Measurements from ENCODE around the gene RHO. TPM values are rescaled to one million over a fixed set of nuclear protein-coding genes. Genes with fewer than 3 reads are reported as not detected.

The RHO gene
- total RNA-seq, 2 donors from 2014 or later: not detected

- Histone ChIP-seq H3K9ac (ENCODE audit: low read depth in 2 of 2, low read length in 2 of 2) (no peak overlapping the region), H3K27me3 (no peaks in the 10 kb centered on the region), H3K36me3 (no peaks in the 10 kb centered on the region), H3K4me3 (no peak overlapping the region), H3K27ac (no peak overlapping the region), H3K4me1 (no peaks in the 10 kb centered on the region), H3K9me3 (no peaks in the 10 kb centered on the region)
- DNase-seq: no peak
- TF ChIP-seq CTCF (IDR thresholded peaks at IDR 0.05): no peak
- intact Hi-C loops (cut with DNase I): no loop called here
Measured at GRCh38 chr3:129529436-129530210, 1.2 kb downstream of the RHO start.

DNA sequence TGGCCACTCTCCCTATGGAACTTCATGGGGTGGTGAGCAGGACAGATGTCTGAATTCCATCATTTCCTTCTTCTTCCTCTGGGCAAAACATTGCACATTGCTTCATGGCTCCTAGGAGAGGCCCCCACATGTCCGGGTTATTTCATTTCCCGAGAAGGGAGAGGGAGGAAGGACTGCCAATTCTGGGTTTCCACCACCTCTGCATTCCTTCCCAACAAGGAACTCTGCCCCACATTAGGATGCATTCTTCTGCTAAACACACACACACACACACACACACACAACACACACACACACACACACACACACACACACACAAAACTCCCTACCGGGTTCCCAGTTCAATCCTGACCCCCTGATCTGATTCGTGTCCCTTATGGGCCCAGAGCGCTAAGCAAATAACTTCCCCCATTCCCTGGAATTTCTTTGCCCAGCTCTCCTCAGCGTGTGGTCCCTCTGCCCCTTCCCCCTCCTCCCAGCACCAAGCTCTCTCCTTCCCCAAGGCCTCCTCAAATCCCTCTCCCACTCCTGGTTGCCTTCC, 1.9 kb downstream of the RHO start:
- H3K9ac ChIP-seq (ENCODE audit: low read depth in 2 of 2, low read length in 2 of 2): no peak overlapping the region
- TF ChIP-seq CTCF (IDR thresholded peaks at IDR 0.05): no peak

GRCh38 chr3:129530821-129531220, 2.4 kb downstream of the RHO start:
- no peak for TF ChIP-seq CTCF (IDR thresholded peaks at IDR 0.05)
- Histone ChIP-seq H3K4me3 (no peak overlapping the region), H3K27me3 (no peaks in the 10 kb centered on the region), H3K9ac (ENCODE audit: low read depth in 2 of 2, low read length in 2 of 2) (no peak overlapping the region), H3K9me3 (no peaks in the 10 kb centered on the region), H3K27ac (no peak overlapping the region), H3K36me3 (no peaks in the 10 kb centered on the region), H3K4me1 (no peaks in the 10 kb centered on the region)
- intact Hi-C loops (cut with DNase I): no loop called here
- DNase-seq: no peak

More for the DNA sequence above, 1.9 kb downstream of the RHO start:
- intact Hi-C loops (cut with DNase I): no loop called here
- no peak overlapping the region for H3K4me3 ChIP-seq
- no peak for DNase-seq
- H3K9me3 ChIP-seq: no peaks in the 10 kb centered on the region
- H3K4me1 ChIP-seq: no peaks in the 10 kb centered on the region
- H3K27me3 ChIP-seq: no peaks in the 10 kb centered on the region
- no peaks in the 10 kb centered on the region for H3K36me3 ChIP-seq
- no peak overlapping the region for H3K27ac ChIP-seq

GRCh38 chr3:129531699-129532098, 3.3 kb downstream of the RHO start:
- intact Hi-C loops (cut with DNase I): no loop called here
- TF ChIP-seq CTCF (IDR thresholded peaks at IDR 0.05): no peak
- no peaks in the 10 kb centered on the region for H3K36me3 ChIP-seq
- H3K4me3 ChIP-seq: no peak overlapping the region
- no peaks in the 10 kb centered on the region for H3K27me3 ChIP-seq
- H3K9ac ChIP-seq (ENCODE audit: low read depth in 2 of 2, low read length in 2 of 2): no peak overlapping the region
- no peaks in the 10 kb centered on the region for H3K4me1 ChIP-seq
- DNase-seq: no peak
- H3K27ac ChIP-seq: no peak overlapping the region
- no peaks in the 10 kb centered on the region for H3K9me3 ChIP-seq

GRCh38 chr3:129532261-129532660, 3.8 kb downstream of the RHO start:
- Histone ChIP-seq H3K36me3 (no peaks in the 10 kb centered on the region), H3K4me3 (no peak overlapping the region), H3K9me3 (no peaks in the 10 kb centered on the region), H3K27me3 (no peaks in the 10 kb centered on the region), H3K9ac (ENCODE audit: low read depth in 2 of 2, low read length in 2 of 2) (no peak overlapping the region), H3K4me1 (no peaks in the 10 kb centered on the region), H3K27ac (no peak overlapping the region)
- TF ChIP-seq CTCF (IDR thresholded peaks at IDR 0.05): no peak
- DNase-seq: no peak
- intact Hi-C loops (cut with DNase I): no loop called here

All from colonic mucosa (tissue), 4 donors.